HepG2 (cell line): ENCODE data around the gene PADI6. TPM values are rescaled to one million over a fixed set of nuclear protein-coding genes. Genes with fewer than 3 reads are reported as not detected.

Experiments
- ATAC-seq: fragments of 200-7000 bp; cut with Tn5 transposase; 3 replicates; pipeline ENCODE4 v1.9.1; 2020; ENCODE audit warnings: mild to moderate bottlenecking, moderate library complexity
- BruUV-seq: library from RNA; stranded (reverse); fragments of 400-500 nt; replicated peaks from 2 replicates; lab custom pipeline; 2021; lab: Mats Ljungman, UMichigan
- CTCF ChIA-PET: fragments of 300-600 bp; formaldehyde crosslinking; extraction: SDS; loops from one replicate; lab custom pipeline; 2021; ENCODE audit warnings: low total read pairs, inconsistent platforms, low intra/inter-chr PET ratio; lab: Yijun Ruan, JAX
- POLR2A ChIA-PET: fragments of 350-600 bp; sonication (Branson Sonifier 250); formaldehyde crosslinking; loops from one replicate; lab custom pipeline; 2020; ENCODE audit warnings: antibody characterized with exemption, inconsistent platforms; lab: Yijun Ruan, JAX
- DNase-seq: peaks from one replicate; pipeline ENCODE4 v3.0.0-alpha.2; 2015; ENCODE audit warnings: low spot score
- FAIRE-seq: peaks from 3 replicates; lab custom pipeline; 2011; peaks lifted over from hg19 to GRCh38; lab: Jason Lieb, UNC
- H2AFZ ChIP-seq: one replicate; pipeline ENCODE4 v1.6.1; 2011; ENCODE audit warnings: low read length, inconsistent platforms
- H3K27ac ChIP-seq: fragments of 300-600 bp; 3 replicates; pipeline ENCODE4 v1.8.0; 2011; ENCODE audit warnings: mixed run types, mild to moderate bottlenecking, mixed read lengths, low read length, inconsistent platforms; ENCODE audit not compliant: insufficient read depth; ENCODE audit errors: extremely low read length
- H3K27me3 ChIP-seq, 2 experiments: fragments of 200-600 bp in 1 of 2; 2 replicates in 1 of 2; 3 replicates in 1 of 2; pipeline versions ENCODE4 v1.6.0 to v1.8.0; 2011; ENCODE audit warnings: low read length in 2 of 2, mild to moderate bottlenecking in 2 of 2, moderate library complexity in 2 of 2, inconsistent platforms in 1 of 2; ENCODE audit not compliant: insufficient read depth in 2 of 2, control insufficient read depth in 1 of 2
- H3K36me3 ChIP-seq, 2 experiments: fragments of 200-600 bp in 1 of 2; replicated peaks in 1 of 2; 2 replicates in 1 of 2; 3 replicates in 1 of 2; pipeline versions ENCODE4 v1.5.1 to v1.8.0; 2011; ENCODE audit warnings: low read length in 2 of 2, inconsistent platforms in 1 of 2; ENCODE audit not compliant: insufficient read depth in 2 of 2, control insufficient read depth in 1 of 2
- H3K4me1 ChIP-seq: 2 replicates; pipeline ENCODE4 v1.5.1; 2012; ENCODE audit warnings: low read length, inconsistent platforms; ENCODE audit not compliant: insufficient read depth
- H3K4me2 ChIP-seq: 2 replicates; pipeline ENCODE4 v1.6.0; 2011; ENCODE audit warnings: low read depth, low read length, inconsistent platforms
- H3K4me3 ChIP-seq, 3 experiments: fragments of 200-600 bp in 1 of 3; sonication (generic), shearing (Covaris generic) in 1 of 3; replicated peaks in 1 of 3; 2 replicates each; pipeline ENCODE4 v1.5.1; 2011 to 2016; ENCODE audit warnings: low read length in 3 of 3, inconsistent platforms in 2 of 3, low read depth in 2 of 3, mild to moderate bottlenecking in 2 of 3, control low read depth in 1 of 3, mixed read lengths in 1 of 3; ENCODE audit not compliant: insufficient read depth in 1 of 3
- H3K79me2 ChIP-seq: one replicate; pipeline ENCODE4 v1.6.1; 2011; ENCODE audit warnings: low read length, inconsistent platforms; ENCODE audit not compliant: insufficient read depth
- H3K9ac ChIP-seq: 2 replicates; pipeline ENCODE4 v1.6.0; 2011; ENCODE audit warnings: mild to moderate bottlenecking, low read depth, low read length, inconsistent platforms; ENCODE audit not compliant: insufficient read depth
- H3K9me3 ChIP-seq: 2 replicates; pipeline ENCODE4 v1.5.1; 2012; ENCODE audit warnings: mild to moderate bottlenecking, low read length
- H4K20me1 ChIP-seq: 2 replicates; pipeline ENCODE4 v1.6.0; 2011; ENCODE audit warnings: inconsistent platforms, mild to moderate bottlenecking, low read length, moderate library complexity; ENCODE audit not compliant: insufficient read depth
- ATRX ChIP-seq: sonication (generic); formaldehyde crosslinking; IDR thresholded peaks from 2 replicates; pipeline ENCODE4 v1.4.0; 2020; ENCODE audit warnings: missing genetic modification reagents, borderline replicate concordance
- CHD4 ChIP-seq: fragments of 200-600 bp; sonication (generic); IDR thresholded peaks from 2 replicates; pipeline ENCODE4 v1.7.0; 2017; ENCODE audit warnings: mild to moderate bottlenecking, low read length, borderline replicate concordance
- FOXK2 ChIP-seq: fragments of 450-650 bp; IDR thresholded peaks from 2 replicates; pipeline ENCODE4 v1.6.1; 2016
- GTF2F1 ChIP-seq: fragments of 150-350 bp; IDR thresholded peaks from 2 replicates; pipeline ENCODE4 v1.6.1; 2014; ENCODE audit warnings: low read length
- KLF13 ChIP-seq: sonication (generic); formaldehyde crosslinking; IDR thresholded peaks from 2 replicates; pipeline ENCODE4 v1.4.0; 2020; ENCODE audit warnings: mild to moderate bottlenecking, missing genetic modification reagents
- LRRFIP1 ChIP-seq: sonication (generic); formaldehyde crosslinking; conservative IDR thresholded peaks from 2 replicates; pipeline ENCODE4 v1.4.0; 2020; ENCODE audit warnings: missing genetic modification reagents
- MIER3 ChIP-seq: IDR thresholded peaks from 2 replicates; pipeline ENCODE4 v1.6.1; 2016; ENCODE audit warnings: missing compliant biosample characterization, borderline replicate concordance
- MTF2 ChIP-seq: sonication (generic); formaldehyde crosslinking; IDR thresholded peaks from 2 replicates; pipeline ENCODE4 v1.5.0; 2020; ENCODE audit warnings: missing genetic modification reagents, borderline replicate concordance
- TRAFD1 ChIP-seq: sonication (generic); formaldehyde crosslinking; IDR thresholded peaks from 2 replicates; pipeline ENCODE4 v1.5.1; 2020; ENCODE audit warnings: missing genetic modification reagents, mild to moderate bottlenecking, borderline replicate concordance
- ZBTB4 ChIP-seq: sonication (generic); formaldehyde crosslinking; IDR thresholded peaks from 2 replicates; pipeline ENCODE4 v1.4.0; 2020; ENCODE audit warnings: missing genetic modification reagents, mild to moderate bottlenecking, borderline replicate concordance
- ZBTB7B ChIP-seq: sonication (generic); formaldehyde crosslinking; IDR thresholded peaks from 2 replicates; pipeline ENCODE4 v1.4.0; 2020; ENCODE audit warnings: missing genetic modification reagents
- ZNF12 ChIP-seq: sonication (generic); formaldehyde crosslinking; IDR thresholded peaks from 2 replicates; pipeline ENCODE4 v1.5.0; 2020; ENCODE audit warnings: missing genetic modification reagents
- ZNF138 ChIP-seq: sonication (generic); formaldehyde crosslinking; IDR thresholded peaks from 2 replicates; pipeline ENCODE4 v1.5.0; 2020; ENCODE audit warnings: mild to moderate bottlenecking, low read depth, missing genetic modification reagents
- ZNF350 ChIP-seq: sonication (generic); formaldehyde crosslinking; IDR thresholded peaks from 2 replicates; pipeline ENCODE4 v1.4.0; 2020; ENCODE audit warnings: mild to moderate bottlenecking, low read depth, missing genetic modification reagents, borderline replicate concordance
- WGBS: methylation state at CpG from one replicate; pipeline ENCODE4 v1.1.6; 2017; ENCODE audit warnings: low lambda C conversion rate; 5-methylcytosine and 5-hydroxymethylcytosine counted together
- in situ Hi-C: cut with HindIII; loops from 2 replicates; pipeline ENCODE4 v1.10.0; 2017; ENCODE audit warnings: low pct_unique_long_range_greater_than_20kb; ENCODE audit not compliant: extremely low pct_ligation_motif_present
- intact Hi-C: fragments of 100-400 bp; cut with micrococcal nuclease; formaldehyde crosslinking; loops from one replicate; pipeline ENCODE4 v1.10.0; 2022; ENCODE audit not compliant: unreplicated experiment
- polyA plus RNA-seq, 8 experiments: library from polyadenylated mRNA; depleted of rRNA in 3 of 8; stranded (reverse) in 7 of 8; unstranded in 1 of 8; fragments of >200 nt; fragmentation: Illumina TruSeq in 4 of 8; extraction: Trizol in 4 of 8; gene quantifications; 2 replicates each; pipeline versions ENCODE4 v1.2.1 to v1.2.3, GENCODE V29; 2011 to 2016; ENCODE audit warnings: low read depth in 4 of 8, missing spikeins in 1 of 8, mixed read lengths in 1 of 8; ENCODE audit not compliant: insufficient read depth in 1 of 8
- total RNA-seq, 5 experiments: library from RNA; depleted of rRNA; stranded (reverse); fragments of >200 nt; fragmentation: Illumina TruSeq; extraction: Trizol; gene quantifications; 2 replicates each; pipeline ENCODE4 v1.2.3, GENCODE V29; 2016; ENCODE audit warnings: low read depth in 1 of 5
- TF ChIP-seq, protein P1 (sequence below), 2 experiments: fragments of 450-650 bp in 1 of 2; sonication (generic) in 1 of 2; formaldehyde crosslinking; IDR thresholded peaks; 2 replicates each; pipeline versions ENCODE4 v1.5.0 to v1.8.0; 2020 to 2022; ENCODE audit warnings: mild to moderate bottlenecking in 1 of 2, missing genetic modification reagents in 1 of 2

Gene PADI6
- total and polyA plus RNA-seq, 2 of the 13 experiments (the other 11 are each of a cell fraction or from before 2014, with no cell fraction given) = not detected

GRCh38 chr1:17392199-17392740, 20.3 kb downstream of the PADI6 start (continued):
- TF ChIP-seq TRAFD1 (CRISPR knock-in tag) = no peak
- no peak for TF ChIP-seq CHD4
- TF ChIP-seq MIER3 (CRISPR knock-in tag) = no peak
- TF ChIP-seq ZBTB7B = no peak

GRCh38 chr1:17393230-17393629, 21.2 kb downstream of the PADI6 start:
- no TSS peak for BruUV-seq
- DNase-seq (no peak), FAIRE-seq (no peak), ATAC-seq (no peak)
- Histone ChIP-seq H3K9ac (no peak overlapping the region), H2AFZ (no peak overlapping the region), H3K4me2 (no peak overlapping the region), H3K36me3 (no peaks in the 10 kb centered on the region), H3K4me3 (no peak overlapping the region), H3K27ac (no peak overlapping the region), H3K79me2 (no peaks in the 10 kb centered on the region), H4K20me1 (no peaks in the 10 kb centered on the region), H3K4me1 (no peaks in the 10 kb centered on the region), H3K9me3 (no peaks in the 10 kb centered on the region), H3K27me3 (peaks cover 2 to 44% of the 10 kb centered on the region in 2 experiments; a peak in 4 of 5 replicates)
- CTCF ChIA-PET = no interaction called here
- in situ Hi-C loops (no loop called here), intact Hi-C loops (no loop called here)
- 5% methylated on average over 8 of the region's 8 CpGs for WGBS
- POLR2A ChIA-PET = no interaction called here
- TF ChIP-seq ZNF350 (CRISPR knock-in tag) = no peak
- no peak for TF ChIP-seq ZNF12 (CRISPR knock-in tag)
- TF ChIP-seq, protein P1, sequence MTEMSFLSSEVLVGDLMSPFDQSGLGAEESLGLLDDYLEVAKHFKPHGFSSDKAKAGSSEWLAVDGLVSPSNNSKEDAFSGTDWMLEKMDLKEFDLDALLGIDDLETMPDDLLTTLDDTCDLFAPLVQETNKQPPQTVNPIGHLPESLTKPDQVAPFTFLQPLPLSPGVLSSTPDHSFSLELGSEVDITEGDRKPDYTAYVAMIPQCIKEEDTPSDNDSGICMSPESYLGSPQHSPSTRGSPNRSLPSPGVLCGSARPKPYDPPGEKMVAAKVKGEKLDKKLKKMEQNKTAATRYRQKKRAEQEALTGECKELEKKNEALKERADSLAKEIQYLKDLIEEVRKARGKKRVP (CRISPR knock-in tag; IDR thresholded peaks at IDR 0.05) = no peak
- TF ChIP-seq ATRX (CRISPR knock-in tag) = no peak
- no peak for TF ChIP-seq LRRFIP1 (CRISPR knock-in tag)
- no peak for TF ChIP-seq MTF2 (CRISPR knock-in tag)
- no peak for TF ChIP-seq KLF13
- TF ChIP-seq GTF2F1 = no peak
- TF ChIP-seq ZNF138 (CRISPR knock-in tag) = no peak
- no peak for TF ChIP-seq FOXK2
- TF ChIP-seq ZBTB4 (CRISPR knock-in tag) = no peak
